BLaER1 treated with 17β-estradiol and CSF1 and Interleukin-3, amounts not matched to agents 10 nM and 100 nM (cell line): ENCODE measurements around the gene ALX3.
A peak's percentile ranks its signal among the peaks of the same experiment; 100 is the strongest.
"Not testable (repeated sequence)": the region's sequence is repeated elsewhere in the genome, so short reads cannot be mapped to it uniquely, and the experiment has no call there.

Source experiments
- H3K27ac ChIP-seq, 11 experiments: shearing (Covaris generic); formaldehyde crosslinking; 2 replicates each; pipeline ENCODE4 v1.8.1; 2022
- H3K27me3 ChIP-seq, 11 experiments: shearing (Covaris generic); formaldehyde crosslinking; 2 replicates each; pipeline ENCODE4 v1.8.1; 2022
- H3K36me3 ChIP-seq, 11 experiments: shearing (Covaris generic); formaldehyde crosslinking; 2 replicates each; pipeline ENCODE4 v1.8.1; 2022
- H3K4me1 ChIP-seq, 10 experiments: shearing (Covaris generic); formaldehyde crosslinking; 2 replicates each; pipeline ENCODE4 v1.8.1; 2022
- H3K4me2 ChIP-seq, 11 experiments: shearing (Covaris generic); formaldehyde crosslinking; 2 replicates each; pipeline ENCODE4 v1.8.1; 2022
- H3K4me3 ChIP-seq, 10 experiments: shearing (Covaris generic); formaldehyde crosslinking; 2 replicates each; pipeline ENCODE4 v1.8.1; 2022
- H3K9ac ChIP-seq, 11 experiments: shearing (Covaris generic); formaldehyde crosslinking; 2 replicates each; pipeline ENCODE4 v1.8.1; 2022
- H3K9me3 ChIP-seq, 11 experiments: shearing (Covaris generic); formaldehyde crosslinking; replicated peaks in 1 of 11; 2 replicates each; pipeline ENCODE4 v1.8.1; 2022
- H4K20me1 ChIP-seq, 11 experiments: shearing (Covaris generic); formaldehyde crosslinking; 2 replicates each; pipeline ENCODE4 v1.8.1; 2022
- Cebpa-rat ChIP-seq, 11 experiments: shearing (Covaris generic); IDR thresholded peaks; 2 replicates each; pipeline ENCODE4 v1.8.1; 2022

Gene ALX3

GRCh38 chr1:110034451-110035235, 35.8 kb downstream of the ALX3 start, which contains the start of gene STRIP1:
STRIP1 (plus strand) TSS chr1:110034624; CDS start chr1:110034638, 14 bp downstream.
- Histone ChIP-seq H3K27ac (peak within 1 kb of the TSS; percentile 84 to 96 (median 92)), H3K4me1 (peaks cover 29 to 53% (median 41%) of the 10 kb centered on the region in 10 experiments), H3K4me2 (peak within 1 kb of the TSS; percentile 86 to 98 (median 95)), H3K9ac (peak within 1 kb of the TSS; percentile 93 to 98 (median 95)), H4K20me1 (peaks cover 0 to 46% (median 32%) of the 10 kb centered on the region in 11 experiments; a peak in 17 of 22 replicates), H3K27me3 (no peaks in the 10 kb centered on the region), H3K9me3 (no peaks in the 10 kb centered on the region), H3K36me3 (peaks cover 27 to 39% (median 31%) of the 10 kb centered on the region in 11 experiments), H3K4me3 (peak within 1 kb of the TSS; percentile 84 to 98 (median 90))
- peak in 5 of 11 experiments; percentile 9 to 37 (median 23); a peak in 3 of 22 replicates for TF ChIP-seq Cebpa-rat (IDR thresholded peaks at IDR 0.05)

- peaks cover 21 to 33% (median 25%) of the 10 kb centered on the region in 11 experiments for H3K36me3 ChIP-seq
- peak overlapping the region; percentile 93 to 98 (median 95); a peak in 21 of 22 replicates for H3K9ac ChIP-seq
- H3K4me2 ChIP-seq, result peak overlapping the region; percentile 51 to 78 (median 72)
- H3K27ac ChIP-seq, result peak overlapping the region; percentile 84 to 96 (median 92); a peak in 21 of 22 replicates
- H3K9me3 ChIP-seq, result no peaks in the 10 kb centered on the region
- peaks cover 29 to 53% (median 41%) of the 10 kb centered on the region in 10 experiments for H3K4me1 ChIP-seq
- peaks cover 0 to 40% (median 26%) of the 10 kb centered on the region in 11 experiments; a peak in 17 of 22 replicates for H4K20me1 ChIP-seq
- no peaks in the 10 kb centered on the region for H3K27me3 ChIP-seq
- peak overlapping the region; percentile 84 to 98 (median 90) for H3K4me3 ChIP-seq
- no peak for TF ChIP-seq Cebpa-rat (IDR thresholded peaks at IDR 0.05)
These were observed 36.4 kb downstream of the ALX3 start for GRCh38 chr1:110034040-110034450.

GRCh38 chr1:110033421-110033820, 37.1 kb downstream of the ALX3 start:
- Histone ChIP-seq H3K4me2 (peak overlapping the region; percentile 51 to 78 (median 72)), H3K4me1 (peaks cover 29 to 57% (median 44%) of the 10 kb centered on the region in 10 experiments), H3K36me3 (peaks cover 14 to 27% (median 19%) of the 10 kb centered on the region in 11 experiments), H4K20me1 (peaks cover 0 to 34% (median 24%) of the 10 kb centered on the region in 11 experiments; a peak in 16 of 22 replicates), H3K4me3 (peak overlapping the region in 4 of 10 experiments; percentile 84 to 95 (median 94); a peak in 5 of 20 replicates), H3K27ac (peak overlapping the region; percentile 84 to 96 (median 92); a peak in 19 of 22 replicates), H3K9me3 (no peaks in the 10 kb centered on the region), H3K9ac (peak overlapping the region in 9 of 11 experiments; percentile 93 to 98 (median 95); a peak in 12 of 22 replicates), H3K27me3 (no peaks in the 10 kb centered on the region)
- TF ChIP-seq Cebpa-rat (IDR thresholded peaks at IDR 0.05), result no peak

GRCh38 chr1:110032327-110032726, 38.1 kb downstream of the ALX3 start:
- H3K4me2 ChIP-seq, result no peak overlapping the region
- no peaks in the 10 kb centered on the region for H3K9me3 ChIP-seq
- peak in 8 of 11 experiments; percentile 35 to 96 (median 90); a peak in 15 of 22 replicates for TF ChIP-seq Cebpa-rat (IDR thresholded peaks at IDR 0.05)
- H3K36me3 ChIP-seq, result peaks cover 4 to 16% (median 8%) of the 10 kb centered on the region in 11 experiments; a peak in 17 of 22 replicates
- H3K27ac ChIP-seq, result no peak overlapping the region
- H4K20me1 ChIP-seq, result peaks cover 0 to 24% (median 22%) of the 10 kb centered on the region in 11 experiments; a peak in 16 of 22 replicates
- H3K4me3 ChIP-seq, result no peak overlapping the region
- H3K9ac ChIP-seq, result no peak overlapping the region
- no peaks in the 10 kb centered on the region for H3K27me3 ChIP-seq
- peaks cover 35 to 64% (median 51%) of the 10 kb centered on the region in 10 experiments for H3K4me1 ChIP-seq

GRCh38 chr1:110030687-110031086, 39.8 kb downstream of the ALX3 start:
- not testable (repeated sequence) for H3K9me3 ChIP-seq, H3K27me3 ChIP-seq, H3K4me3 ChIP-seq, H3K36me3 ChIP-seq, H4K20me1 ChIP-seq
- peaks cover 27 to 48% (median 40%) of the 10 kb centered on the region in 10 experiments for H3K4me1 ChIP-seq
- H3K27ac ChIP-seq, result peak overlapping the region in 4 of 11 experiments; percentile 19 to 68 (median 30); a peak in 3 of 22 replicates
- H3K4me2 ChIP-seq, result peak overlapping the region in 10 of 11 experiments; percentile 19 to 42 (median 34); a peak in 15 of 22 replicates
- peak overlapping the region in 1 of 11 experiments; percentile 5; a peak in 1 of 22 replicates for H3K9ac ChIP-seq

GRCh38 chr1:110024613-110025012, 45.9 kb downstream of the ALX3 start:
- no peak overlapping the region for H3K9ac ChIP-seq
- no peak overlapping the region for H3K27ac ChIP-seq
- H3K36me3 ChIP-seq, result peaks cover 54 to 62% (median 61%) of the 10 kb centered on the region in 11 experiments
- no peaks in the 10 kb centered on the region for H3K9me3 ChIP-seq
- H3K4me2 ChIP-seq, result no peak overlapping the region
- H4K20me1 ChIP-seq, result no peaks in the 10 kb centered on the region; a peak in 1 of 22 replicates
- H3K27me3 ChIP-seq, result no peaks in the 10 kb centered on the region
- peaks cover 0 to 16% (median 10%) of the 10 kb centered on the region in 10 experiments; a peak in 12 of 20 replicates for H3K4me1 ChIP-seq
- H3K4me3 ChIP-seq, result no peak overlapping the region
- no peak for TF ChIP-seq Cebpa-rat (IDR thresholded peaks at IDR 0.05)

- Histone ChIP-seq H3K4me2 (no peak overlapping the region), H3K9me3 (no peaks in the 10 kb centered on the region), H3K9ac (no peak overlapping the region), H3K4me1 (no peaks in the 10 kb centered on the region), H3K36me3 (peaks cover 88 to 96% (median 94%) of the 10 kb centered on the region in 11 experiments), H4K20me1 (no peaks in the 10 kb centered on the region; a peak in 1 of 22 replicates), H3K27me3 (no peaks in the 10 kb centered on the region), H3K4me3 (no peak overlapping the region), H3K27ac (no peak overlapping the region)
- TF ChIP-seq Cebpa-rat (IDR thresholded peaks at IDR 0.05), result no peak
These were observed 49.2 kb downstream of the ALX3 start for GRCh38 chr1:110021285-110021684.

GRCh38 chr1:110019770-110020169, 50.7 kb downstream of the ALX3 start:
- Histone ChIP-seq H3K36me3 (peaks cover 98 to 100% (median 100%) of the 10 kb centered on the region in 11 experiments), H3K9ac (no peak overlapping the region), H3K27ac (no peak overlapping the region), H3K27me3 (no peaks in the 10 kb centered on the region), H3K4me3 (no peak overlapping the region), H4K20me1 (no peaks in the 10 kb centered on the region; a peak in 1 of 22 replicates), H3K9me3 (no peaks in the 10 kb centered on the region), H3K4me2 (no peak overlapping the region), H3K4me1 (no peaks in the 10 kb centered on the region)
- no peak for TF ChIP-seq Cebpa-rat (IDR thresholded peaks at IDR 0.05)

- no peak overlapping the region for H3K27ac ChIP-seq
- H3K4me3 ChIP-seq, result no peak overlapping the region
- no peaks in the 10 kb centered on the region for H4K20me1 ChIP-seq
- H3K27me3 ChIP-seq, result no peaks in the 10 kb centered on the region
- no peak overlapping the region for H3K9ac ChIP-seq
- H3K4me1 ChIP-seq, result no peaks in the 10 kb centered on the region
- peaks cover 99 to 100% (median 100%) of the 10 kb centered on the region in 11 experiments for H3K36me3 ChIP-seq
- TF ChIP-seq Cebpa-rat (IDR thresholded peaks at IDR 0.05), result no peak
- no peak overlapping the region for H3K4me2 ChIP-seq
- H3K9me3 ChIP-seq, result no peaks in the 10 kb centered on the region
These were observed 52.1 kb downstream of the ALX3 start for GRCh38 chr1:110018396-110018795.
